Measurements from ENCODE around the gene NDUFS6. TPM values are rescaled to one million over a fixed set of nuclear protein-coding genes. Genes with fewer than 3 reads are reported as not detected.
"Not testable (repeated sequence)": the region's sequence is repeated elsewhere in the genome, so short reads cannot be mapped to it uniquely, and the experiment has no call there.

NDUFS6 gene
- total RNA-seq, 2 donors from 2014 or later = 12.5 to 41.9 TPM

DNA sequence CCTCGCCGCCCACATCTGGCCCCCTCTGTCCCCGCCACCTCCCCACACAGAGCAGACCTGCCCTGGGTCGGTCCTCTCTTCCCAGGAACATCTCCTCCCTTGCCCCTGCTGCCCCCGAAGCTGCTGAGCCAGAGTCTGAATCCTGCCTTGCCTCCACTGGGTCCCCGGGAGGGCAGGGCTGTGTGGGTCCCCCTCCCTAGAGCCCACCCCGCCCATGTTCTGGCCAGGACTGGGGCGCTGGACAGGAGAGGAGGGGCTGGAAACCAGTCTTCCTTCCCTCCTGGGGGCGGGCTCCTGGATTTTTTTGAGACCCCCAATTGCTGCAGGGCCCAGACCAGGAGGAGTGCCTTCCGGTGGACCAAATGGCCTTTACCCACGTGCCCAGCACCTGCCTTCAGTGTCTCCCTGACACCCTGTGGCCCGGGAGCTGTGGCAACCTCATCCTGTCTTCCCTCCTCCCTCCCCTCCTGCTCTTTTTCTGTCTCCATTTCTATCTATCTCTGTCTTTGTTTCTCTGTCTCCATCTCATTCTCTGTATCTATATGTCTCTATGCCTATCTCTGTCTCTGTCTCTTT, 13.6 kb upstream of the NDUFS6 start:
- peak in 1 of 4 donors; percentile 5 for DNase-seq
- intact Hi-C loops (cut with DNase I) = no loop called here
- WGBS, 2 donors = 49 to 77% methylated on average over 7 to 8 of the region's 12 CpGs
- H3K27me3 ChIP-seq = no peaks in the 10 kb centered on the region
- no peaks in the 10 kb centered on the region for H3K4me1 ChIP-seq
- no peak for ATAC-seq
- H3K36me3 ChIP-seq (replicated peaks in 1 of 2; ENCODE audit: insufficient read depth in 1 of 2, low read depth in 2 of 2) = no peaks in the 10 kb centered on the region
- no peak overlapping the region for H3K4me3 ChIP-seq
- H3K27ac ChIP-seq = no peak overlapping the region
- no peak for TF ChIP-seq POLR2A (IDR thresholded peaks at IDR 0.05)
- TF ChIP-seq, protein P1, sequence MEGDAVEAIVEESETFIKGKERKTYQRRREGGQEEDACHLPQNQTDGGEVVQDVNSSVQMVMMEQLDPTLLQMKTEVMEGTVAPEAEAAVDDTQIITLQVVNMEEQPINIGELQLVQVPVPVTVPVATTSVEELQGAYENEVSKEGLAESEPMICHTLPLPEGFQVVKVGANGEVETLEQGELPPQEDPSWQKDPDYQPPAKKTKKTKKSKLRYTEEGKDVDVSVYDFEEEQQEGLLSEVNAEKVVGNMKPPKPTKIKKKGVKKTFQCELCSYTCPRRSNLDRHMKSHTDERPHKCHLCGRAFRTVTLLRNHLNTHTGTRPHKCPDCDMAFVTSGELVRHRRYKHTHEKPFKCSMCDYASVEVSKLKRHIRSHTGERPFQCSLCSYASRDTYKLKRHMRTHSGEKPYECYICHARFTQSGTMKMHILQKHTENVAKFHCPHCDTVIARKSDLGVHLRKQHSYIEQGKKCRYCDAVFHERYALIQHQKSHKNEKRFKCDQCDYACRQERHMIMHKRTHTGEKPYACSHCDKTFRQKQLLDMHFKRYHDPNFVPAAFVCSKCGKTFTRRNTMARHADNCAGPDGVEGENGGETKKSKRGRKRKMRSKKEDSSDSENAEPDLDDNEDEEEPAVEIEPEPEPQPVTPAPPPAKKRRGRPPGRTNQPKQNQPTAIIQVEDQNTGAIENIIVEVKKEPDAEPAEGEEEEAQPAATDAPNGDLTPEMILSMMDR (IDR thresholded peaks at IDR 0.05) = no peak
- no peaks in the 10 kb centered on the region for H3K9me3 ChIP-seq

DNA sequence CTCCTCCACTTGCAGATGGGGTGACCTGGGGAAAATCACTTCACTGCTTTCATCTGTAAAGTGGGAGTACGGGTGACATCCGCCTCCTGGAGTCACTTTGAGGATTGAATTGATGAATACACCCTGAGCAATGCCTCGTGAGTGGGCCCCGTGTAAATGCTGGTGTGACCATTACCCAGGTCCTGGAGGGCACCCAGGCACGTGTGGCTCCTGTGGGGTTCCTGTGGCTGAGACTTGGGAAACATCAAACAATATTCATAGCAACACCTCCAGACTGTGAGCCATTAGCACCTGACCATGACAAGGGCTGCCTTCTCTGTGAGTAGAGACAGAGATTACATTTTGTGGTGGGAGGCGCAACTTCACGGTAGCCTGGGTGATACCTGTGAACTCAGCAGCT, 13.0 kb upstream of the NDUFS6 start:
- no peak for DNase-seq
- 66 to 78% methylated on average over 7 of the region's 7 CpGs for WGBS, 2 donors

DNA sequence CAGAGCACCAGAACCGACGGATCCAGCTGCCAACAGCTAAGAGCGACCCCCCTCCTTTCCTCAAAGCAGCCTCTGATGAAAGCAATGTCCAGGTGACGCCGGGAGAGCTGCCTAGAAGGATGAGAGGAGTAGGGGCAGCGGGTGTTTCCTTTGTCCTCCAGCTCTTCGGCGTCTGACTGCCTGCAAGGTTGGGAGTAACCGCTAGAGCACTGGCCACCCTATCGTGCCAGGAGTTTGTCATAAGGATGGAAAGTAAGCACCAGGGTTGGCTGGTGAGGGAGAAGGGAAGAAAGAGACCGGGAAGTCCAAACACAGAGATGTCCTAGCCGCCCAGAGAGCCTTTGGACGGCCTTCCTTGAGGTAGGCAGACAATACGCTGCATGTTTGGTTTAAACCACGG, 12.4 kb upstream of the NDUFS6 start:
- no peak overlapping the region for H3K4me3 ChIP-seq
- WGBS, 2 donors = 68 to 69% methylated on average over 15 of the region's 15 CpGs
- intact Hi-C loops (cut with DNase I) = no loop called here
- H3K27me3 ChIP-seq = no peaks in the 10 kb centered on the region
- no peaks in the 10 kb centered on the region for H3K4me1 ChIP-seq
- ATAC-seq = no peak
- no peaks in the 10 kb centered on the region for H3K36me3 ChIP-seq (replicated peaks in 1 of 2; ENCODE audit: insufficient read depth in 1 of 2, low read depth in 2 of 2)
- no peaks in the 10 kb centered on the region for H3K9me3 ChIP-seq
- H3K27ac ChIP-seq = no peak overlapping the region
- DNase-seq = no peak
- TF ChIP-seq POLR2A (IDR thresholded peaks at IDR 0.05) = no peak
- TF ChIP-seq, protein P1 (IDR thresholded peaks at IDR 0.05) = no peak

More for the DNA sequence above, 13.0 kb upstream of the NDUFS6 start:
- ATAC-seq = no peak
- Histone ChIP-seq H3K4me1 (no peaks in the 10 kb centered on the region), H3K36me3 (replicated peaks in 1 of 2; ENCODE audit: insufficient read depth in 1 of 2, low read depth in 2 of 2) (no peaks in the 10 kb centered on the region), H3K9me3 (no peaks in the 10 kb centered on the region), H3K4me3 (no peak overlapping the region), H3K27me3 (no peaks in the 10 kb centered on the region), H3K27ac (no peak overlapping the region)
- intact Hi-C loops (cut with DNase I) = no loop called here
- TF ChIP-seq POLR2A (IDR thresholded peaks at IDR 0.05) = no peak
- TF ChIP-seq, protein P1 (IDR thresholded peaks at IDR 0.05) = no peak

DNA sequence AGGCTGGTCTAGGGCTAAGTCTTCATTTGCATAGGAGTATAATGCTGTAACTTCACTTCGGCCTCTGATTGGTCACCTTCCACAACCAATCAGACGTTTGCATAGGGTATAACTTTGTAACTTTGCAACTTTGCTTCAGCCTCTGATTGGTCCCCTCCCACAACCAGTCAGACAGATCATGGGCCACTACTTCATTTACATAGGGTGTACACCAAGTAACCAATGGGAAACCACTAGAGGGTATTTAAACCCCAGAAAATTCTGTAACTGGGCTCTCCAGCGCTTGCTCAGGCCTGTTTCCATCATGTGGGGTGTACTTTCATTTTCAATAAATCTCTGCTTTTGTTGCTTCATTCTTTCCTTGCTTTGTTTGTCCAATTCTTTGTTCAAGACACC, 11.8 kb upstream of the NDUFS6 start:
- DNase-seq; H3K27ac ChIP-seq; H3K4me3 ChIP-seq; H3K4me1 ChIP-seq; intact Hi-C loops (cut with DNase I); ATAC-seq; H3K36me3 ChIP-seq (replicated peaks in 1 of 2; ENCODE audit: insufficient read depth in 1 of 2, low read depth in 2 of 2); H3K9me3 ChIP-seq; H3K27me3 ChIP-seq: not testable (repeated sequence)
- 66 to 81% methylated on average over 3 of the region's 3 CpGs for WGBS, 2 donors

DNA sequence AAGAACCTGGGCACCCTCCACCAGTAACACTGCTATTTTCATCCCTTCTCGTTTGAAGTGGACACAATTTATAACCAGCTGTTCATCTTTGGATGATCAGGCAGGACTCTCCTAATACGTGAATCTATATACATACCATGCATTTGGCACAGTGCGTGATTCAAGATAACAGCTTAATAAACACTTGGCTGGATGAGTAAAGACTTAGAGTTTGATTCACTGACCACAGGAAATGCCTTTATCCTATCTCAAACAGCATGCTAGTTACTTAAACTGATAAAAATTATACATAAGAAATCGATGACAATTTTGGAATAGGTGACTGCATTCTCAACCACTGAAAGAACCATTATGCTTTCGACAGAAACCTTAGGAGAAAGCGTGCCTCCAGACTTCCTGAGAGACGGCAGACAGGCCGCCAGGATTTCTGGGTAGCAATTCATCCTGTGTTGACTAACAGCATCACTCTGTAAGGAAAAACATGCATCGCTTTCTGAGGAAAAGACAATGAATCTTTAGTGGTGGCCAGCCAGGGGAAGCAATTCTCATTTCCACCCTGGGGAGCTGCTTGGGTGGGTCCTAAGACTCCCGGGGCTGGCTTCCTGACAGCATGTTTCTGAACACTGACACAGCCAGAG, 11.3 kb upstream of the NDUFS6 start:
- Histone ChIP-seq H3K27ac (no peak overlapping the region), H3K36me3 (replicated peaks in 1 of 2; ENCODE audit: insufficient read depth in 1 of 2, low read depth in 2 of 2) (no peaks in the 10 kb centered on the region), H3K9me3 (no peaks in the 10 kb centered on the region), H3K4me1 (no peaks in the 10 kb centered on the region), H3K4me3 (no peak overlapping the region), H3K27me3 (no peaks in the 10 kb centered on the region)
- ATAC-seq (no peak), DNase-seq (no peak)
- no peak for TF ChIP-seq POLR2A (IDR thresholded peaks at IDR 0.05)
- TF ChIP-seq, protein P1 (IDR thresholded peaks at IDR 0.05) = no peak
- intact Hi-C loops (cut with DNase I) = no loop called here
- WGBS, 2 donors = 38 to 48% methylated on average over 10 of the region's 10 CpGs

Measured in body of pancreas (tissue), 4 donors.